ENCODE data around the gene SF3A2. TPM values are rescaled to one million over a fixed set of nuclear protein-coding genes. Genes with fewer than 3 reads are reported as not detected.

Gene SF3A2
- total and polyA plus RNA-seq, 2 donors (not counting 3 experiments of a cell fraction or from before 2014, with no cell fraction given) = 21.5 to 164 TPM

GRCh38 chr19:2245273-2245672 is 8.6 kb downstream of the SF3A2 start:
- Histone ChIP-seq H3K9ac (replicated peaks; ENCODE audit: extremely low read depth, insufficient read depth, low read length) (no peak overlapping the region), H3K4me1 (ENCODE audit: control insufficient read depth, extremely low read depth, insufficient read depth, low read length) (peaks cover 22% of the 10 kb centered on the region), H3K4me2 (ENCODE audit: insufficient read depth, low read length) (no peak overlapping the region), H3K9me3 (replicated peaks; ENCODE audit: control insufficient read depth, insufficient read depth, low read length) (no peaks in the 10 kb centered on the region), H3K27ac (ENCODE audit: insufficient read depth, low read depth, low read length) (no peak overlapping the region), H3K27me3 (ENCODE audit: control insufficient read depth in 2 of 2, insufficient read depth in 2 of 2, low read length in 2 of 2) (peaks cover under 1 to 4% of the 10 kb centered on the region in 2 experiments), H4K20me1 (replicated peaks; ENCODE audit: control insufficient read depth, extremely low read depth, insufficient read depth, low read length) (no peaks in the 10 kb centered on the region), H3K4me3 (replicated peaks in 1 of 3; ENCODE audit: insufficient read depth in 1 of 3, low read depth in 1 of 3, low read length in 3 of 3) (no peak overlapping the region), H3K79me2 (ENCODE audit: control insufficient read depth, insufficient read depth, low read length) (peaks cover 41% of the 10 kb centered on the region), H2AFZ (ENCODE audit: low read depth, low read length) (no peak overlapping the region), H3K36me3 (ENCODE audit: control insufficient read depth in 2 of 2, extremely low read depth in 1 of 2, insufficient read depth in 2 of 2, low read length in 2 of 2) (peaks cover 25 to 52% of the 10 kb centered on the region in 2 experiments), H3K9me1 (replicated peaks; ENCODE audit: control insufficient read depth, extremely low read depth, insufficient read depth, low read length) (no peaks in the 10 kb centered on the region)
- no peak for TF ChIP-seq JUN (IDR thresholded peaks at IDR 0.05; ENCODE audit: borderline replicate concordance, insufficient read depth, insufficient read length, low read depth)
- TF ChIP-seq EZH2 (IDR thresholded peaks at IDR 0.05; ENCODE audit: borderline replicate concordance, low read depth, low read length, severe bottlenecking) = no peak
- no peak for TF ChIP-seq POLR2A (IDR thresholded peaks at IDR 0.05; ENCODE audit: low read depth, low read length)
- no peak for TF ChIP-seq FOS (IDR thresholded peaks at IDR 0.05; ENCODE audit: borderline replicate concordance, insufficient read depth, low read length)
- no peak for TF ChIP-seq MYC (IDR thresholded peaks at IDR 0.05; ENCODE audit: low read depth, low read length)
- TF ChIP-seq GATA2 (IDR thresholded peaks at IDR 0.05; ENCODE audit: insufficient read depth, insufficient read length, low read depth, low read length) = no peak
- TF ChIP-seq CTCF (IDR thresholded peaks at IDR 0.05; ENCODE audit: extremely low read depth in 1 of 2, insufficient read depth in 1 of 2, low read depth in 1 of 2, low read length in 2 of 2) = no peak
- TF ChIP-seq POLR2AphosphoS5 (IDR thresholded peaks at IDR 0.05; ENCODE audit: insufficient read depth, low read depth, low read length) = no peak
- no peak for TF ChIP-seq MAX (IDR thresholded peaks at IDR 0.05; ENCODE audit: insufficient read depth, insufficient read length)
- ChIA-PET CTCF (no interaction called here), POLR2A (no interaction called here)
- dilution Hi-C loops (cut with MboI; ENCODE audit: extremely low pct_ligation_motif_present, low sequenced_read_pairs) = no loop called here
- BruUV-seq (replicated peaks) = no TSS peak
- DNase-seq (ENCODE audit: low read depth, low spot score) = no peak
- no peak for FAIRE-seq
- intact Hi-C loops (cut with micrococcal nuclease) = no loop called here

Data from endothelial cell of umbilical vein (primary cell).